ENCODE results near the gene SCARB1.

Gene SCARB1

GRCh38 chr12:124816295-124816854, 47.3 kb downstream of the SCARB1 start:
- no peak for ATAC-seq

DNA sequence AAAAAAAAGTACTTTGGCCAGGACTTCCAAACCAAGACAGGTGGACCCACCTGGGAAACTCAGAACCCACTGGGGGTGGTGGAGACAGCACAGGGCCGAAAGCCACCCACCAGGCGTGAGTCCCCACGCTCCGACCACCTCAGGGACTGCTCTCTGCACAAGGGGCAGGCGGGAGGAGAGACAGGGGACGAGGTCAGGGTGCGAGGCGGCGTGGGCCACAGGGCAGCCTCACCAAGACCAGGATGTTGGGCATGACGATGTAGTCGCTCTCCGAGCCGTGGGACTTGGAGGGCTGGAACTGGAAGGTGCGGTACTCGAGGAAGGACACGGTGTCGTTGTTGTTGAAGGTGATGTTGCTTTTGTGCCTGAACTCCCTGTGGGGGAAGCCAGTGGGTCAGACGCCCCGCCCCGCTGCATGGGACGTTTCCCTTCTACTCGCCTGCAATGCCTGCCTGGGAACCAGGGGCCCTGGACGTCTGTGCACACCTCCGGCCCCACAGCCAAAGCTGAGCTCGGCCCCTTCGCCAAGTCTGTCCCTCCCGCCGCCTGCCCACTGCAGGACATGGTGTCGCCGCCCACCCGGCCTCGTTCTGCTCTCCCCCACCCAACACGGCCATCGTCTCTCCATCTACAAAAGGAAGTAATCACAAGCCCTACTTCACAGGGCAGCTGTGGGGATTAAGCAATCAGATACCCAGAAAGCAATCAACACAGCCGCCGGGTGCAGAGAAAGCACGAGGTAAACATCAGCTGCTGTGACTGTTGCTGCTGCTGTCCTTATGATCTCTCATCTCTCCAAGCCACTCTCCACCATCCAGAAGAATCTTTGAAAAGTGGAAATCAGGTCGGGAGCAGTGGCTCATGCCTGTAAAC, 48.7 kb downstream of the SCARB1 start:
- no peak for ATAC-seq
- TF ChIP-seq CSDC2 (CRISPR knock-in tag; IDR thresholded peaks at IDR 0.05), result no peak
- TF ChIP-seq POU6F1 (CRISPR knock-in tag; IDR thresholded peaks at IDR 0.05; ENCODE audit: borderline replicate concordance, low read depth), result no peak
- TF ChIP-seq ZNF8 (CRISPR knock-in tag; IDR thresholded peaks at IDR 0.05), result no peak
- TF ChIP-seq GLIS3 (CRISPR knock-in tag; IDR thresholded peaks at IDR 0.05), result no peak
- no peak for TF ChIP-seq PPARA (CRISPR knock-in tag; IDR thresholded peaks at IDR 0.05; ENCODE audit: borderline replicate concordance)
- no peak for TF ChIP-seq TOX (CRISPR knock-in tag; IDR thresholded peaks at IDR 0.05; ENCODE audit: borderline replicate concordance)
- TF ChIP-seq TSHZ2 (CRISPR knock-in tag; IDR thresholded peaks at IDR 0.05), result no peak
- TF ChIP-seq ZNF565 (CRISPR knock-in tag; conservative IDR thresholded peaks at IDR 0.05; ENCODE audit: low read depth), result no peak
- TF ChIP-seq BACH2 (CRISPR knock-in tag; IDR thresholded peaks at IDR 0.05; ENCODE audit: borderline replicate concordance), result no peak
- no peak for TF ChIP-seq TCF4 (CRISPR knock-in tag; IDR thresholded peaks at IDR 0.05; ENCODE audit: borderline replicate concordance)
- TF ChIP-seq ZNF70 (CRISPR knock-in tag; IDR thresholded peaks at IDR 0.05), result no peak
- TF ChIP-seq, protein P1, sequence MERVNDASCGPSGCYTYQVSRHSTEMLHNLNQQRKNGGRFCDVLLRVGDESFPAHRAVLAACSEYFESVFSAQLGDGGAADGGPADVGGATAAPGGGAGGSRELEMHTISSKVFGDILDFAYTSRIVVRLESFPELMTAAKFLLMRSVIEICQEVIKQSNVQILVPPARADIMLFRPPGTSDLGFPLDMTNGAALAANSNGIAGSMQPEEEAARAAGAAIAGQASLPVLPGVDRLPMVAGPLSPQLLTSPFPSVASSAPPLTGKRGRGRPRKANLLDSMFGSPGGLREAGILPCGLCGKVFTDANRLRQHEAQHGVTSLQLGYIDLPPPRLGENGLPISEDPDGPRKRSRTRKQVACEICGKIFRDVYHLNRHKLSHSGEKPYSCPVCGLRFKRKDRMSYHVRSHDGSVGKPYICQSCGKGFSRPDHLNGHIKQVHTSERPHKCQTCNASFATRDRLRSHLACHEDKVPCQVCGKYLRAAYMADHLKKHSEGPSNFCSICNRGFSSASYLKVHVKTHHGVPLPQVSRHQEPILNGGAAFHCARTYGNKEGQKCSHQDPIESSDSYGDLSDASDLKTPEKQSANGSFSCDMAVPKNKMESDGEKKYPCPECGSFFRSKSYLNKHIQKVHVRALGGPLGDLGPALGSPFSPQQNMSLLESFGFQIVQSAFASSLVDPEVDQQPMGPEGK (CRISPR knock-in tag; IDR thresholded peaks at IDR 0.05; ENCODE audit: borderline replicate concordance), result no peak
- no peak for TF ChIP-seq ZC3H10 (CRISPR knock-in tag; IDR thresholded peaks at IDR 0.05)
- TF ChIP-seq ISL1 (CRISPR knock-in tag; IDR thresholded peaks at IDR 0.05), result no peak
- TF ChIP-seq RARB (CRISPR knock-in tag; IDR thresholded peaks at IDR 0.05), result no peak

More at GRCh38 chr12:124816295-124816854, 47.3 kb downstream of the SCARB1 start:
- TF ChIP-seq TOX (CRISPR knock-in tag; IDR thresholded peaks at IDR 0.05; ENCODE audit: borderline replicate concordance) (no peak), CSRNP3 (CRISPR knock-in tag; IDR thresholded peaks at IDR 0.05) (no peak), ESRRG (CRISPR knock-in tag; IDR thresholded peaks at IDR 0.05) (no peak), CREB5 (CRISPR knock-in tag; IDR thresholded peaks at IDR 0.05; ENCODE audit: low read depth) (no peak), PPARA (CRISPR knock-in tag; IDR thresholded peaks at IDR 0.05; ENCODE audit: borderline replicate concordance) (no peak), OSR1 (CRISPR knock-in tag; IDR thresholded peaks at IDR 0.05) (no peak), TSHZ2 (CRISPR knock-in tag; IDR thresholded peaks at IDR 0.05) (no peak), ZFP3 (CRISPR knock-in tag; IDR thresholded peaks at IDR 0.05) (no peak)
